PC-9 (cell line): Measurements from ENCODE around the gene NELL2.

Source experiments
- CTCF ChIP-seq: fragments of 200-600 bp; sonication (generic); conservative IDR thresholded peaks from 2 replicates; pipeline ENCODE4 v1.6.1; 2017; ENCODE audit warnings: mixed run types, antibody characterized with exemption, mild to moderate bottlenecking, moderate library complexity
- EZH2 ChIP-seq: fragments of 200-600 bp; sonication (generic); IDR thresholded peaks from 2 replicates; pipeline ENCODE4 v1.8.0; 2017; ENCODE audit warnings: antibody characterized with exemption, low read depth

DNA sequence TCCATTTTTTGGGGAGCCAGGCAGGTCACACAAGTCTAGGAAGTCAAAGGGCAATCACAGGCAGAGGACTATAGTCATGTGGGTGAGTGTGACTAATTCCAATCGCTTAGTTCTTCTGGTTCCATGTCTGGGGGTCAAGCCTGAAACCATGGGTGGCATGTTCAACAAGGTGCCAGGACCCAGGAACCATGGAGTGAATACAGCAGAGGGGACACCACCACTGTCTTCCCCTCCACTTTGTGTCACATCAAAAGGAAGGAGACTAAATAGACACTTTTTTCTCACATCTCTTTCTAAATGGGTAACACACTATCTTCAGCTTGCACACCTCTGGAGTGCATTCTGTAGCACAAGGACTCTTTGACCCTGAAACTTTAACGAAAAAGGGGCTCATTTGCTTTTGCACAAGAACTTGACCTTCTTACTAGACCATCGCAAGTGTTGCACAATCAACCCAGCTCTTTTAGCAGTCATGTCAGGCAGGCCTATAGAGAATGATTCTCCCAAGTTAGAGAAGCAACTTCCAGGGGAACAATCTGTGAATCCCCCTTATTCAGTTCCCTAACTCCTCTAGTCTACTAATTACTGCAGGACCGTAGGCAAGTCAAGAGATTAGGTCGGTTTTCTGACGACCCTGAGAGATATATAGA, 398.7 kb downstream of the NELL2 start:
- TF ChIP-seq CTCF (no peak), EZH2 (no peak)
